Measurements from ENCODE around the gene PARP3.

GRCh38 chr3:51937611-51938450, 4.3 kb upstream of the PARP3 start:
- TF ChIP-seq GATA2 (IDR thresholded peaks at IDR 0.05; ENCODE audit: low read depth, low read length) (no peak), GATA3 (IDR thresholded peaks at IDR 0.05; ENCODE audit: low read depth, low read length) (no peak)

All from SH-SY5Y (cell line).